GM21367 (cell line): Measurements from ENCODE around the gene P4HTM.

Source experiments
- ATAC-seq: cut with Tn5 transposase; IDR thresholded peaks from one replicate; pipeline ENCODE4 v1.9.1; 2021; ENCODE audit not compliant: unreplicated experiment

P4HTM gene

DNA sequence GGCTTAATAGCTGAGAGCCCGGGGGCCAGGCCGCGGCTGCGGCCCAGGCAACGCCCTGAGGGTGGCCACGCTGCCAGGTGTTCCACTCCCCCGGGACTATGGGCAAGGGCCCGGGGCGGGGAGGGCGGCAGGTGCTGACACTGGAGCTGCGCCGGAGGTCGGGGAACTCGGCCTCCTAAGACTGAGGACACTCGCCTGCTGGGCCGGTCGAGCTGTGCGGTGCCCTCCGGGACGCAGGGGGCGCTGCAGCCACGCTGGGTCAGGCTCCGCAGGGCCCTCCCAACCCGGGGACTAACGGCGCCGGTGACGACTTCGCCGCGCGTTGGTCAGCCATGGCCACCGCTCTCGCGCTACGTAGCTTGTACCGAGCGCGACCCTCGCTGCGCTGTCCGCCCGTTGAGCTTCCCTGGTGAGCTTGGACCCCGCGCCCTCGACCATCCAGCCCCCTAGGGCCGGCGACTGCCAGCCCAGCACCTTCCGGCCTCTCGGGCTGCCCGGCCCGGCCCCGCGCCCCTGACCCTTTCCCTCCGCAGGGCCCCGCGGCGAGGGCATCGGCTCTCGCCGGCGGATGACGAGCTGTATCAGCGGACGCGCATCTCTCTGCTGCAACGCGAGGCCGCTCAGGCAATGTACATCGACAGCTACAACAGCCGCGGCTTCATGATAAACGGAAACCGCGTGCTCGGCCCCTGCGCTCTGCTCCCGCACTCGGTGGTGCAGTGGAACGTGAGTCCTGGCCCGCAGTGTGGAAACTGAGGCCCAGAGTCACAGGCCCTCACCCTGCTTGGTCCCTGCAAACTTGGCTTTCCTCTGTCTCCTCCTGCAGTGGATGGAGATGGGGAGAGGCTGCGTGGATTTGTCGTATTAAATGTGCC, 32.0 kb downstream of the P4HTM start, which contains the start of gene NDUFAF3:
Gene NDUFAF3, plus strand, starts transcription at position 309 of the 875 bp plus-strand sequence. Its CDS starts 24 bp downstream, at position 333.
- peak; percentile 42 for ATAC-seq

DNA sequence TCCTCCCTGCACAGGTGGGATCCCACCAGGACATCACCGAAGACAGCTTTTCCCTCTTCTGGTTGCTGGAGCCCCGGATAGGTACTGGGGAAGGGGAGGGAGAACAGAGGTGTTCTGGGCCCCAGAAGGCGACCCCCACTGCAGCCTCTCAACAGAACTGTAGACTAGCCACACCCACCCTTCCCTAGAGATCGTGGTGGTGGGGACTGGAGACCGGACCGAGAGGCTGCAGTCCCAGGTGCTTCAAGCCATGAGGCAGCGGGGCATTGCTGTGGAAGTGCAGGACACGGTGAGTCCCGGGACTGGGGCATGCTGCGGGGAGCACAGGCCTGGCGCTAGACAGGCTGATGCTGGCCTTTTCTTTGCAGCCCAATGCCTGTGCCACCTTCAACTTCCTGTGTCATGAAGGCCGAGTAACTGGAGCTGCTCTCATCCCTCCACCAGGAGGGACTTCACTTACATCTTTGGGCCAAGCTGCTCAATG, 32.7 kb downstream of the P4HTM start:
- ATAC-seq: no peak

DNA sequence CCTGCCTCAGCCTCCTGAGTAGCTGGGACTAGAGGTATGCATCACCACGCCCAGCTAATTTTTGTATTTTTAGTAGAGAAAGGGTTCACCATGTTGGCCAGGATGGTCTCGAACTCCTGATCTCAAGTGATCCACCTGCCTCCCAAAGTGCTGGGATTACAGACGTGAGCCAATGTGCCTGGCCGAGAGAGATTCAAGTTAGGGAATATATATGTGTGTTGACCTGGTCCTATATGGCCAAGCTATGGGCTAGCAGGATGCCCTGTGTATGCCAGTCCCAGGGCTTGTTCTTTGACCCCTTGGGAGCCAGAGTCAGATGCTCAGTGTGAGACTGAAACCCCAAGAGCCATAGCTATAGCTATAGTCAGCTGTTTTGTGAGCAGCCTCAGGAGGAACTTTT, 33.7 kb downstream of the P4HTM start:
- no peak for ATAC-seq

DNA sequence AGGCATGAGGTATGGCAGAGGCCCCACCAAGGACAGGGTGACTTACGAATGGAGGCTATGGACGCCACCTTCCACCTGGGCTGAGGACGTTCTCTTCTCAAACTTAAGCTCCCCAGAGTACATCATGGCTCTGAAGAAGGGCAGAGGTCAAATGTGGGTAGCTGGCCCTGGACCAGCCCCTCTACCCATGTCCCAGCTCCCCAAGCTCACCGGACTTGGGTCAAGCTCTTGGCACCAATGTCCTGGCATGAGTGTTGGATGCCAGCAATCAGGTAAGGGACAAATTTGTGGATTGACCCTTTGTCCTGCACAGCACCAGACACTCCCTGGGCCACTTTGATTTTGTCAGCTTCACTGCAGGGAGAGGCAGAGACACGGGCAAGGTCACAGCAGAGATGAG, 34.4 kb downstream of the P4HTM start:
- ATAC-seq: no peak

DNA sequence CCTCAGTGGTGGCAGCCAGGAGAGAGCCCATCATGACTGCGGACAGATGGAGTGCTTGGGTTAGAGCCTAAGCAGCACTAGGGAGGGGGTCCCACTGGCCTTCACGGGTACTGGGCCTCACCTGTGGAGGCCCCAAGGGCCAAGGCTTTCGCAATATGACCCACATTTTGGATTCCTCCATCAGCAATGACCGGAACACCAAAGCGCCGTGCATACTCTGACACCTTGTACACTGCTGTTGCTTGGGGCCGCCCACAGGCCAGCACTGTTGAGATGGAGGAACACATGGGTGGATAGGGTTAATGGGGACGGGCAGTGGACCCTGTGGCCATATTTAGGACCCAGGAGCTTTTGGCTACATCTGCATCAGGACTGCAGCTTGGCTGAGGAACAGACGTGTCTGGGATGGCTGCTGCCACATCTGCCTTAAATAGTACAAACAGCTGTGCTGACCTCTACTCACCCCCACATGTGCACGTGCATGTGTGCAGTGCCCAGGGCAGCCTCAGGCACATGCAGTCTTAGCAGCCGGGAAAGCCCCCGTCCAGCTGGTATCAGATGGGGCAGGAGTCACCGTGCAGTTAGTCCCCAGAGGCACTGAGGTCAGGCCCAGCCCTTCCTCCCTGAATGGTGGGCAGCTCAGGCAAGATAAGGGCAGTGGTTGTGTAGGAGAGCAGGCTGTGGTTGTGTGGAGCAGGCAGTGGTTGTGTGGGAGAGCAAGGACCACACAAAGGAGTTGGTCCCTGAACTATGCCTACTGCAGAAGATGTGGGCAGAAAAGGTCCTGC, 35.2 kb downstream of the P4HTM start:
- no peak for ATAC-seq

DNA sequence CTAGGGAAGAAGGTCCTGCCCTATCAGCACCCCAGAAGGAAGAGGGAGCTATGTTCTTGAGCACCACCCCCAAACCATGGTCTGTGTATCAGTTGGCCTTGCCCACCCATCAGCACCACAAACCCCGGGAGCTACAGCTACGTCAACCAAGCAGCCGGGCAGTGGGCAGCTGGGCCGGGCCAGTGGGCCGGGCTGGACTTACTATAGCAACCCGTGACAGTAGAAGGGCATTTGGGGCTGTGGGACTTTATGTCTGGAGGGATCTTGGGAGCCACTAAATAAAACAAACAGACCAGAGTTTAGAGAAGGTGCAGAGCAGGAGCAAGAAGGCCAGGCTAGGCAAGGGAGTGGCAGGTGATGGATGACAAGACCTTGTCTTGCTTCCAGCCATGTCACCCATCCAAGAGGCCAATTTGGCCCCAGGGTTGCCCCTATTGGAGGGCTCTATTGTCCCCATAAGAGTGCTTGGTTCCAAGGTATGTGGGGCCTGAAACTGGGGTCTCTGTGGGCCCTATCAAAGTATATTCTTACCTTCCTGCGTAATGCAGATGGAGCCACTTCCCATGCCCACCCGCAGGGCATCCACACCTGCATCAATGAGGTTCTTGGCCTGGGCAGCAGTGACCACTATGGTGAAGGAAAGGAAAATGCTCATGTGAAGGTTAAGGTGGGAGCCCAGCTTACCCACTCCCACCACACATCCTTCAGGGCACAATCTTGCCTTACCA, 35.9 kb downstream of the P4HTM start:
- ATAC-seq: no peak

DNA sequence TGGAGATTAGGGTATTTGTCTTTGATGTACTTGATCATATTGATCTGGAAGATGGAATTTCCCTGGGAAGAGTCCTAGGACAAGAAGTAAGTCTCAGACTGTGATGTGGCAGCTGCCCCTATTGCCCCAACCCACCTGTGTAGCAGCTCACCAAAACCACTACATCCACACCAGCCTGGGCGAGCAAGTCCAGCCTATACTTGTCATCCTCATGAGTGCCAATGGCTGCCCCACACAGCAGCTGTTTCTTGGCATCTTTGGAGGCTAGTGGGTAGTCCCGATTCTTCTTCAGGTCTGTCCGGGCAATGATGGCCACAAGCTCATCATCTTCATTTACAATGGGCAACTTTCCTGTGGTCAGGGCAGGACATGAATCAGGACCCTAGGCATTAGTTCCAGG, 36.5 kb downstream of the P4HTM start:
- ATAC-seq: no peak

DNA sequence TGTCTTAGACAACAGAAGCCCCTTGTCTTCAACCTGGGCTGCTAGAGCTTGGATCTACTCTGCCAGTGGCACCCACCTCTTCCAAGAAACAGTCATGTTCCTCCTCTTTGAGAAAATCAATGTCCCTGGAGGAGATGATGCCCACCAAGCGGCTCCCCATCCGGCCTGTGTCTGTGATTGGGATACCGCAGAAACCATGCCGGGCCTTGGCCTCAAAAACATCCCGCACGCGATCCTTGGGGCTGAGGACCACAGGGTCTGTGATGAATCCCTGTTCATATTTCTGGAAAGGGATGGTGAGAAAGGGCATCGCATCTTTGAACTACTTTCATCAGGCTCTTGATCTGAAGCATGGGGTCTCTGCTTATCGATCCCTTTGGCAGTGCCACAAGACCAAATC, 37.6 kb downstream of the P4HTM start:
- ATAC-seq: no peak

DNA sequence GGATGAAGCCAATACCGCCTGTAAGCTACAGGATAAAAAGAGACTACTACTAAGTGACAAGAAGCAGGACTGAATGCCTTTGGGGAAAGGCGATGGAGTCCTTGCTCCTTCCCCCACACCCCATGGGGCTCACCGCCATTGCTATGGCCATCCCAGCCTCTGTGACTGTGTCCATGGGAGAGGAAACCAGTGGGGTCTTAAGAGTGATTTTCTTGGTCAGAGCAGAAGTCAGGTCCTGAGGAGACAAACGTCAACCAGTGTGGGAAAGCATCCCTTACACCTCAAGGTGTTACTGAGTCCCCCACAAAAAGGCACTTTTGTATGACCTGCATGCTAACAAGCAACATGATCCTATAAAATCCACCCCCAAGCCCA, 38.2 kb downstream of the P4HTM start:
- no peak for ATAC-seq

DNA sequence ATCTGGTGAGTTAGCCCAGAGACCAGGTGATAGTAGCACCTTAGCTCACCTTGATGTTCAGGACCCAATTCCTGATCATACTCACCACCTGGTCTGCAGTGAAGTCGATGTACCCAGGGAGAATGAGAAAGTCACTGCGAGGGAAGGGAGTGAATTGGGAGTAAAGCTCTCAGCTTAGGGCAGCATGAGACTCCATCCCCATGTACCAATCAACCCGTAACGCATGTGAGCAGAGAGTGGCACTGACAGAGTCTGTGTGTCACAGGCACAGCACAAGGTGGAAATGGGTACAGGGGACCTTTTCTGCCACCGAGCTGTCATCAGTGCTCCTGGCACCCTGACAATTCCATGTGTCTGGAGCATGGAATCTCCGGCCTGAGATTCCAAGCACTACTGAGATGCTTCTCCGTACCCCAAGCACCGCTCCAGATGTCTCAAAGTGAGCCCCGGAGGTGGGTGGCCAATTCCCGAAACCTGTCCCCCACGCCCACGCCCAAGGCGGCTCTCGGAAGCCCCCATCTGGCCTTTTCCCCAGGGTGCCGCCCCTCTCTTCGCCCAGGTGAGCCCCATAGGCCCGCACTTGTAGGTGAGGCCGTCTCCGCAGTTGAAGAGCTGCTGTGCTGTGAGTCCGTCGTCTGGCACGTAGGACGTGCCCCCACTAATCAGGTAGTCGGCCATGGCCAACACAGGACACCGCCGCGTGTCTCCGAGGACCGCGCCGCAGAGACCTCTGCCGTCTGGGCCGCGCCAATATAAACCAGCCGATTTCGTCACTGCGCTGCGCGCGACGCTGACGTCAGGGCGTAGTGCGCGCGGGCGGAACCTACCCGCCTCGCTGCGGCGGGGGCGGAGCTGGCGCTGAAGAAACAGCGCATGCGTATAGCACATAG, 38.9 kb downstream of the P4HTM start, which contains the start of gene IMPDH2:
Gene IMPDH2, minus strand, starts transcription at position 726 of the 890 bp plus-strand sequence. Its CDS starts 48 bp downstream, at position 678.
- ATAC-seq: peak; percentile 77

DNA sequence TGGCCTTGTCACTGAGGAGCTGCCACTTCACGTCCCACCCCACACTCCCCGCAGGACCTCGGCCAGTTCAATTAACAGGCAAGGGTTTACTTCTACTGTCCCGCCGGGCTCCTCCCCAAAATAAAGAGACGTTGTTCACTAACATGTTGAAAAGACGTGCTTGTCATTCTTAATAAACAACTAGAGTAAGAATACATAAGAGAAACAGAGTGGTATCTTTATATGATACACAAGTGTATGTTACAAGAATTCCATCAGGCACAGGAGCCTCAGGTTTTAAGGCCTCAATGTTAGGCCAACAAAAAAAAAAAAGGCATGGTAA, 39.5 kb downstream of the P4HTM start:
- no peak for ATAC-seq

DNA sequence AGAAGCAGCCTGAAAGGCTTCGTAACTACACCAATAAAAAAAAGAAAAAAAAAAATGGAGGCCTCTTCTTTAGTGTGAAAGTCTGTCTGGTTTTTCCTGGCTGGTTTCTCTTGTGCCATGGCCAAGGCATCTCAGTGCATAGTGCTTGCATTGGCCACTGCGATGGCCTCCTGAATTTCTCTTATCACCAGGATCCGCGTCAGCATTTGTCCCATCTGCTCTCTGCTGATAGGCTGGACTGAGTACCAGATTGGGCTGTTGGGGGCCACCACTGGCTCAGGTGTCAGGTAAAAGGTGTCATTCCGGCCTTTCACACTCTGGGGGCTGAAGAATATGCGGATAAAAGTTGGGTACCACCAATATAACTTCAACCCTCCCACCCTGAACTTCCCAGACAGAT, 40.3 kb downstream of the P4HTM start:
- no peak for ATAC-seq

DNA sequence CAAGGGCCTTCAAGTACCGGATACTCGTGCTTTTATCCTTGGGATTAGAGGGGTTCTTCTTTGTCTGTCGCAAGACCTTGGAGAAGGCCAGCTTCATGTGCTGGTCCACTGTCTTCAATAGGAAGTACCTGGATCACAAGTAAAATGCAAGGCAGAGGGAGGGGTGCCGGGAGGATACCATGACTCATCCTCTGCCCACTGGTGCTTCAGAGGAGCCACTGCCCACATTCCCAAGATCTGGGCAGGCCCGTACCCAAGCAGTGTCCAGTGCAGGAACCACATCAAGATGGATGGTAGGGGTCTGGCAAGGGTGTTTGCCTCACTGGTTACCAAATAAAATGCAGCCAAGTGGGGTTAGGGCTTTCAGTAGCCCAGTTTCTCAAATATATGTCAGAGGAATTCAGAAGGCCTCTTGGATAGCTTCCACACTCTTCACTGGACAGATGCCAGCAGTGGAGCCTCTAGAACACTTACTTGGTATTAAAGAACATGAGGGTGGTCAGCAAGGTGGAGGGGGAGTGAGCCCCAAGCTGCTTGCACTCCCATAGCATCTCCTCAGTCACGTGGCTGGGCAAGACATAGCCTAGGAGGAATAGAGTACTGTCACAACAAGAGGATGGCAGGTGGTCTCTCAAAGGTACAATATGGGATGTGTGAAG, 42.7 kb downstream of the P4HTM start:
- no peak for ATAC-seq

DNA sequence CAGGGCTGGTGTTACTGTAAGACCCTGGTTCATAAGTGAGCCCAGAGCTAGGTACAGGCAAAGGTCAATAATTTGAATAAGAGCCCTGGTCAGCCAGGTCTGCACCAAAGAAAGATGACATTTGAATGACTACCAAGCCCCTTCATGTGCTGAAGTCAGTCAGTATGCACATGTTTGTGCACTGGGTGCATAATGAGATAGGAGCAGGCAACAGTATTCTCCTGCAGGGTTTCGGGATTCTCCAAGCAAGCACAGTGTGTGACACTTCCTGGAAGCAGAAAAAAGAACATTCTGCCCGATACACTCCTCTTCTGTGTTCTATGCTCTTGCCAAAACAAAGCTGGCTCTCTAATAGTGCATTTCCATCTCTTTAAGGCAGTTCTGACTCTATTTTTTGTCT, 44.6 kb downstream of the P4HTM start:
- no peak for ATAC-seq

DNA sequence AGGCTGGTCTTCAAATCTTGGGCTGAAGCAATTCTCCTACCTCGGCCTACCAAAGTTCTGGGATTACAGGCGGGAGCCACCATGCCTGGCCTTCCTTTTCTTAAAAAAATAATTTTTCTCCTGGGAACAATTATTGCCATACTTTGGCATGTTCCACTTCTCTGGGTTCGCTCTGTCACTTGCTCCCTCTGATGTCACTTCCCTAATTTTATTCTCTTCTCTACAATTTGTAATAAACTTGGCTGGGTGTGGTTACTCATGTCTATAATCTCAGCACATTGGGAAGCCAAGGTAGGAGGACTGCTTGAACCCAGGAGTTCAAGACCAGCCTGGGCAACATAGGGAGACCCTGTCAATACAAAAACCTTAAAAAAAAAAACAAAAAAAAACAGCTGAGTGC, 45.2 kb downstream of the P4HTM start:
- ATAC-seq: no peak

DNA sequence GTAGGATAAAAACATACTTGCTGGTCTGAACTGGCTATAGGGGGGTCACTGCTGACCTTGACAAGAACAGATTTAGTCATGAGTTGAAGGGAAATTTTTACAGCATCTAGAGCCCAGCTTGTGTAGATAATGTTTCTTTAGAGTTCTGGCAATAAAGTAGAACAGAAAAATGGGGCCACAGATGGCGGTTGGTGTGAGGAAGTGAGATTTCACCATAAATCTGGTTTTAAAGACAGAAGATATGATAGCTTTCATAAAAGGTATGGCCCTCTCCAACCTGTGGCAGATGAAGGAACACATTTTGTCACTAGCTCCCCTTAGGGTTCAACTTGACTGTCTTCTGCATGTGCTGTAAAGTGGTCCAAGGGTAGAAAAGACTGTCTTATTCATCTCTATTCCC, 63.5 kb downstream of the P4HTM start:
- no peak for ATAC-seq

DNA sequence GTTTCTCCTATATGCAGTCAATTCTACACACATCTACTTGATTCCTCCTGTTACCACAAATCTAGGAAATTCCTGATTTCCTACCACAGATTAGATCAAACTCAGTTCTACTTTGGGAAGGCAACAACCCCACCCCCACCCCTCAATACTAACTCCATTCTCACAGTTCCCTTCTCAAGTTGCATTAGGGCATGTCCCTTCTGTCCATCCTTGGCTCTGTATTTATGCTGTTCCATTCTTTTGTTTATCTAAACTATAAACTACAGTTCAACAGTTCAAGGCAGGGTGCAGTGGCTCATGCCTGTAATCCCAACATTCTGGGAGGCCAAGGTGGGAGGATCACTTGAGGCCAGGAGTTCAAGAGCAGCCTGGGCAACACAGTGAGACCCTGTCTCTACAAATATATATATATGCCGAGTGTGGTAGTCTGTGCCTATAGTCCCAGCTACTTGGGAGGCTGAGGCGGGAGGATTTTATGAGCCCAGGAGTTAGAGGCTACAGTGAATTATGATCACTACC, 64.4 kb downstream of the P4HTM start:
- ATAC-seq: no peak
